GM19324 (cell line): Measurements from ENCODE around the gene EED.

Source experiments
- ATAC-seq: cut with Tn5 transposase; IDR thresholded peaks from one replicate; pipeline ENCODE4 v1.9.1; 2021; ENCODE audit warnings: mild to moderate bottlenecking, moderate library complexity; ENCODE audit not compliant: unreplicated experiment, low FRiP score

The EED gene

DNA sequence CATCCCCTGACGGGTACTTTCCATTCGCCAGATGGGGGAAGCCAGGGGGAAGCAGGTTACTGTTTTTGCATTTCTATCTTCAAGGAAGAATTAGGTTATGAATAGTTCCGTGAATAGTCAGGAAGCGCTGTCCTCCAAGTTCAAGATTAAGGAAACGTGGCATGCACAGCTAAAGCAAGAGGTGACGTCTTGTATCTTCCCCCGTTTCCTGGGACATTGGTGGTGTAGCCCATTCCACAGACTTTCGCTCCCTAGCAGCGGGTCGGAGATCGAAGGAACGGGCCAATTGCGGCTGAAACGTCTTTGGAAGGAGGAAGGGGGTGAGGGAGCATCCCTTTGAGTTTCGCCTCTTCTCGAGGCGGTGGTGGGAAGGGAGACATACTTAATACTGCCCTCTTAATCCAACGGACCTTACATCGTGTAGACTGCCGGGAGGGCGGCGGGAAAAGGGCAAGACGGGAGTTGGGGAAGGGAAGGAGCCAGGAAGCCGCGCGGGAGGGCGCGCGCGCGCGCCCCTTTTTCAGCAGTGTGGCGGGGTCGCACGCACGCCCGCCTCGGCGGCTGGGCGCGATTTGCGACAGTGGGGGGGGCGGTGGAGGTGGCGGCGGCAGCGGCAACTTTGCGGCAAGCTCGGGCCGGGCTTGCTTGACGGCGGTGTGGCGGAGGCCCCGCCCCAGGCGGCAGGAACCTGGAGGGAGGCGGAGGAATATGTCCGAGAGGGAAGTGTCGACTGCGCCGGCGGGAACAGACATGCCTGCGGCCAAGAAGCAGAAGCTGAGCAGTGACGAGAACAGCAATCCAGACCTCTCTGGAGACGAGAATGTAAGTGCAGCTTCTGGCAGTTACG is at the start of gene EED:
EED (plus strand) TSS at position 232 of the 847 bp plus-strand sequence; CDS start at position 709, 477 bp downstream.
- peak; percentile 72 for ATAC-seq

DNA sequence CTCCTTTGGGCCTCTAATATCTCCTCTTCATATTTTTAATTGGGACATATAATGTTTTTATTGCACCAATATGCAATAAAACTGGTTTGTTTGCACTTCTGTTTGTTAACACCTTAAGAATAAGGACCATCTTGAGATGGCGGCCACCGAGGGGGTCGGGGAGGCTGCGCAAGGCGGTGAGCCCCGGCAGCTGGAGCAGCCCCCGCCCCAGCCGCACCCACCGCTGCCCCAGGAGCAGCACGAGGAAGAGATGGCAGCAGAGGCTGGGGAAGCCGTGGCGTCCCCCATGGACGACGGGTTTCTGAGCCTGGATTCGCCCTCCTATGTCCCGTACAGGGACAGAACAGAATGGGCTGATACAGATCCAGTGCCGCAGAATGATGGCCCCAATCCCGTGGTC is 49.6 kb upstream of the EED start:
- no peak for ATAC-seq

GRCh38 chr11:86196085-86196696 is 48.4 kb upstream of the EED start:
- ATAC-seq: no peak

- no peak for ATAC-seq
Measured at GRCh38 chr11:86196913-86197312, 47.6 kb upstream of the EED start.

DNA sequence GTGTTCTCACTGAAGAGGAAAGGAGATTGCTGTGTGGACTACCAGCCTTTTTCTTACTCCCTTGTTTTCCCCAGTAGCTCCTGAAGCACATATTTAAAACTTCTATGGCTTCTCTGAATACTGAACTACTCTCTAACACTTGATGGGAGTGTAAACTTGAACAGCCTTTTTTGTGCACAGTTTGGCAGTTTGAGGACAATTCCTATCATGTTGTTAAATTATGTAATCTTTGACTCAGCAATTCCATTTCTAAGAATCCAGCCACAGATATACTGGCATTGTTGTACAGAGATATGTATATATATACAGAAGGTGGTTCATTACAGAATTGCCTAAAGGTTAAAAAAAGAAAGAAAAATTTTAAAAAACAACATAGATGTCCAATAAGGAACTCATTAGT is 47.1 kb upstream of the EED start:
- no peak for ATAC-seq

- ATAC-seq: no peak
Measured at GRCh38 chr11:86198139-86198538, 46.4 kb upstream of the EED start.

- ATAC-seq: no peak
Measured at GRCh38 chr11:86199354-86199753, 45.2 kb upstream of the EED start.

DNA sequence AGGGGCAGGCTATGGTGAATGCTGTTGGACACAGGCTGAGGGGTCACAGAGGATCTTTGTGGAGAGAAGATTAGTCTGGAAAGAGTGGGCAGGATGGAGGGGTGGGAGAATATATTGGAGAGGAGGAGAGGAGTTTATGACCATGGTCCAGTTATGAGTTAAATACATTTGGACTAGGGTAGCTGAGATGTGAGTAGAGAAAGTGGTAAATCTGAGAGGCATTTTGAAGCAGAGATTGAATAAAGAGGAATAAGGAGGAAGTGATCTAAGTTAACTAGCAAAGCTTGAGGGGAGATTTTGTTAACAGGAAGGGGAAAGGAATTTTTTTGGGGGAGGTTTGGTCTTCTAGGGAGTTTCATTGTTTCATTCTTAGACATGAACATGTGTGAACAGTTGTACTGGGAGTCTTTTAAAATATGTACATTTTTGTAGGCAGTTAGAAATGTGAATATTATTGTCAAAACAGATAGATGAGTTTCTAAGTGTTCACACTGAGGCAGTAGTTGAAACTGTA is 43.1 kb upstream of the EED start:
- no peak for ATAC-seq

DNA sequence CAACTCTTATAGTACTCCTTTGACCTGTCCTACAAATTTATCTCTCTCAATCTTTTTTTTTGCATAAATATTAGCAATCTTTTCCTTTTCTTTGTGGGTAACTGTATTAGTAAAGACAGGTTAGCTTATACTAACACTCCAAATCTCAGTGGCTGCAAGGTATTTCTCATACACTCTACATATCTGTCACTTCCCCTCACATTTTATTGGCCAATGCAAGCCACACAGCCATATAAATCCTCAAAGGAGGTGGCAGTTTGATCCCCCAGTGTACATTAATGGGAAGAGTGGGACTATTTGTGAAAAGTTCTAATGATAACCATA is 42.6 kb upstream of the EED start:
- no peak for ATAC-seq

DNA sequence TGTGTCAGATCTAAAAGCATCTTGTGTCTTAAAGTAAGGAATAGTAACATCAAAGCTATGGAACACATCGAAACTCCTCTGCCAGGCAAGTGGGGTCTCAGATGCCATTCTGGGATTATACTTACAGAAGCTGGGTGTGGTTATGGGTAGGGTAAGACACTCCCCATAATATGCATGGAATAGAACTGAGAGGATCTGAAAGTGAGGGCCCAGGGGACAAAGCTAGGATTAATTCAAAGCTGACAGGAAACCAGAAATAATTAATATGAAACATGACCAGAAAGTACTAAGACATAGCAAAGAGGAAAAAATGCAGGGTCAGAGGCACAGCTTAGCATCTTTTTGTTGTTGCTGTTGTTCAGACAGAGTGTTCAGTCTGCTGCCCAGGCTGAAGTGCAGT is 40.2 kb upstream of the EED start:
- no peak for ATAC-seq

DNA sequence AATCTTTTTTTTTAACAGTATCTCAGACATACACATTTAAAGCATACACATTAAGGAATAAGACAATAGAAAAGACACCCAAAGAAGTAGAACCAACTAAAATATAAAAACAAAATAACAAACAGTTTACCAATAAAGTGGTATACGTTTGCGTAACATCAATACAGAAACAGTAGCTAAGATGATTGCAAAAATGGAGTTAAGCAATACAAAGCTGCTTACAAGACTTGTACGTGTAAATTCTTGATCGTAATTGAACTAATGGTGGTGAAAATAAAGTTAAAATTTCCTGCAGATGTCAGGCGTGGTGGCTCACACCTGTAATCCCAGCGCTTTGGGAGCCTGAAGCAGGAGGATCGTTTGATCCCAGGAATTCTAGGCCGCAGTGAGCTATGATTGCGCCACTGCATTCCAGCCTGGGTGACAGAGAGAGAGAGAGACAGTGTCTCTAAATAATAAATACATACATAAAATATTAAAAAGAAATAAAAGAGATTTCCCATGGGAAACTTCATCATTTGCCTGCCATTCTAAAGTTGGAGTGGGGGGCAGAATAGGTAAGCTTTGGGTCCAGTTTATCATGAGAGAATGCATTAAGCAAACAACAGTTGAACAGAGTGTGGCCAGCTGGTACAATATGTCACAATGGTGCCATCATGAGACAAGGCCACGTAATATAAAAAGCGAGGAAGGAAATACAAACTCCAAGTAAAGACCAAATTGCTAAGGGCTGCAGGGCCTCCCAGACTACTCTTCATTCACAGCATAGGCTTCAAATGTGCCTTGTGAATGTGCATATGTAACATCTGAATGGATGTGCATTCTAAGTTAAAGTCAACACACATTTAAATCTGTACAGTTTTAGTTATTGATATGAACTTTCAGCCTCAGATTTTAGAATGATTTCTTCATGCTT is 38.9 kb upstream of the EED start:
- ATAC-seq: no peak

DNA sequence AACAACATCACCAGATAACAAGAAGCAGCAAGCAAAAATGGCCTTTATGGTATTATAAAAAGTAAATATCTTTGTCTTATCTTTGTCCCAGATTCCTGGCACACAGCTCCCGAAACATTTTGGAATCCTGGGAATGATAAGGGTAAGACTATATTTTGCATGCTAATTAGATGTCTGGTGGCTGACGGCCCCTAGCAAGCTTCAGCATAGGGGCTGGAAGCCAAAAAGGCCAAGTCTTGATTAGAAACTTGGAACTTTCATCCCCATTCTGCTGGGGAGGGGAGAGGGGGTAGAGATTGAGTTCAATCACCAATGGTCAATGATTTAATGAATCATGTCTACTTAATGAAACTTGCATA is 38.2 kb upstream of the EED start:
- no peak for ATAC-seq

GRCh38 chr11:86207413-86207812 is 37.1 kb upstream of the EED start:
- no peak for ATAC-seq

- ATAC-seq: no peak
Measured at GRCh38 chr11:86208572-86208971, 36.0 kb upstream of the EED start.

DNA sequence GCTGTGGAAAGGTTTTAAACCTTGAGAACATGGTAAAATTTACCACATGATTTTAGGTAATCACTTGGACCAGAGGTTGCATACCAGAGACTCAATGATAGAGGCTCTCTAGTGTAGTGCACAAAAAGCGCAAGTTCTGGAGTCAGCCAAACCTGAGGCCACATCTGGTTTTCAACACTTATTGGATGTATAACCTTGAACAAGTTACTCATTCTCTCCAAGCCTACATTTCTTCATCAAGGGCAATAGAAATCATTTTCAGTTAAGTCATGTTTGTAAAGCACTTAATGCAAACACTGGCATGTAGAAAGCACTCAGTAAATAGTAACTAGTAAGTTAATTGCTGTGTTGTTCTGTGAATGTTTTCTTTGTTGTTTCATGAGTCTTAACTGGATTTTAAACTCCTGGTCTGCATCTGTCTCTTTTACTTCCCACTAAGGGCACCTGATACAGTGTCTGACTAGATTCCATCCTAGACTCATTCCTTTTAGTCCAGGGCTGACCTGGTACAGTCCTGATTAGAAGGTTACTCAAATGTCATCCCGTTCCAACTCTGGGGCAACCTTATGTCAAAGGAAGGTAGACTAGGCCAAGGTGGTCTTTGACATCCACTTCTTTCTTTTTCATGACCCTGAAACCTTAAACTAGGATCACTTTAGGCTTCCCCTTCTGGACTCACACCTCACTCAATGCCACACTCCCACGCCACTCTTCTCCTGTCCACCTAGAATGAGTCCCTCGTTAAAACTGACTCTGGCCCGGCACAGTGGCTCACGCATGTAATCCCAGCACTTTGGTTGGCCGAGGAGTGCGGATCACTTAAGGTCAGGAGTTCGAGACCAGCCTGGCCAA is 34.5 kb upstream of the EED start:
- no peak for ATAC-seq

GRCh38 chr11:86210898-86211297 is 33.7 kb upstream of the EED start:
- ATAC-seq: no peak

DNA sequence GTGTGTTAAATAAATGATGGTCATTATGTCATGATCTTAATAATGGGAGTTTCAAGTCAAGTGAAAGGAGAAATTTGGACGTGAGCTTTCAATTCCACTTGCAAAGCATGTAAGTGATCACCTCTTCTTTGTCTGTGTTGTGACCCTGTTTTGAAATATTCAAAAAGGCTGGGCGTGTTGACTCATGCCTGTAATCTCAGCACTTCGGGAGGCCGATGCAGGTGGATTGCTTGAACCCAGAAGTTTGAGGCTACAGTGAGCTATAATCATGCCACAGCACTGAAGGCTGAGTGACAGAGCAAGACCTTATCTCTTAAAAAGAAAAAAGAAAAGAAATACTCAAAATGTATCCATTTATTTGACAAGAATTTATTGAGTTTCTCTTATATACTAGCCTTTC is 32.9 kb upstream of the EED start:
- ATAC-seq: peak; percentile 45

DNA sequence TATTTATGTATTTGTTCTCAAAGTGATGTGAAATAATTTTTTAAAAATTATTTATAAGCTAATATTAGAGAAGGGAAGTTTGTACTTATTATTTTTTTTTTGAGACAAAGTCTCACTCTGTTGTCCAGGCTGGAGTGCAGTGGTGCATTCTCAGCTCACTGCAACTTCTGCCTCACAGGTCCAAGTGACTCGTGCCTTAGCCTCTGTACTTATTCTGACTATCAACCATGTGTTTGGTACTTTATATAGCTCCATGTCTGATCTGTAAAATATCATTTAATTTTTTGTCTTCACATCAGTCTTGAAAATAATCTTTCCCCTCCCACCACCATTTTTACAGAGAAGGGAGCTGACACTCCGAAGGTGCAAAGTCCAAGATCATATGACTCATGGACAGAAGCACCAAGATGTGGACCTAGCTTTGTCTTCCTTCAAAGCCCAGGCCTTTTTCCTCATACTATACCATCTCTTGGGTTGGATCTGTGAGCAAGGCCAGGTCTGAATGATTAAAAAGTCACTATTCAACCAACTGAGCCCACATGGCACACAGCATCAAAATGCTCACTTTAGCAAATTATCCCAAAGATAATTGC is 32.4 kb upstream of the EED start:
- ATAC-seq: no peak

GRCh38 chr11:86214710-86215109 is 29.8 kb upstream of the EED start:
- no peak for ATAC-seq
